Measurements from ENCODE around the gene RLN3.
"Not testable (repeated sequence)": the region's sequence is repeated elsewhere in the genome, so short reads cannot be mapped to it uniquely, and the experiment has no call there.

Gene RLN3

GRCh38 chr19:14021474-14021873 lies 6.5 kb upstream of the RLN3 start:
- DNase-seq (ENCODE audit: low read depth), result no peak

DNA sequence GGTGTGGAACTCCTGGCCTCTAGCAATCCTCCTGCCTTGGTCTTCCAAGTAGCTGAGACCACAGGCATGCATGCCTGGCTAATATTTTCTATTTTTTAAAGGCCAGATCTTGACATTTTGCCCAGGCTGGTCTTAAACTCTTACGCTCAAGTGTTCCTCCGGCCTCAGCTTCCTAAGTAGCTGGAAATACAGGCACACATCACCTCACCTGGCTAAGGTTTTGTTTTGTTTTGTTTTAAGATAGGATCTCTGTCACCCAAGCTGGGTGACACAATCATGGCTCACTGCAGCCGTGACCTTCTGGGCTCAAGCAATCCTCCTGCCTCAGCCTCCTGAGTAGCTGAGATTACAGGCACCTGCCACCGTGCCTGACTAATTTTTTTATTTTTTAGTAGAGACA lies 5.5 kb upstream of the RLN3 start:
- no peak for DNase-seq (ENCODE audit: low read depth)

DNA sequence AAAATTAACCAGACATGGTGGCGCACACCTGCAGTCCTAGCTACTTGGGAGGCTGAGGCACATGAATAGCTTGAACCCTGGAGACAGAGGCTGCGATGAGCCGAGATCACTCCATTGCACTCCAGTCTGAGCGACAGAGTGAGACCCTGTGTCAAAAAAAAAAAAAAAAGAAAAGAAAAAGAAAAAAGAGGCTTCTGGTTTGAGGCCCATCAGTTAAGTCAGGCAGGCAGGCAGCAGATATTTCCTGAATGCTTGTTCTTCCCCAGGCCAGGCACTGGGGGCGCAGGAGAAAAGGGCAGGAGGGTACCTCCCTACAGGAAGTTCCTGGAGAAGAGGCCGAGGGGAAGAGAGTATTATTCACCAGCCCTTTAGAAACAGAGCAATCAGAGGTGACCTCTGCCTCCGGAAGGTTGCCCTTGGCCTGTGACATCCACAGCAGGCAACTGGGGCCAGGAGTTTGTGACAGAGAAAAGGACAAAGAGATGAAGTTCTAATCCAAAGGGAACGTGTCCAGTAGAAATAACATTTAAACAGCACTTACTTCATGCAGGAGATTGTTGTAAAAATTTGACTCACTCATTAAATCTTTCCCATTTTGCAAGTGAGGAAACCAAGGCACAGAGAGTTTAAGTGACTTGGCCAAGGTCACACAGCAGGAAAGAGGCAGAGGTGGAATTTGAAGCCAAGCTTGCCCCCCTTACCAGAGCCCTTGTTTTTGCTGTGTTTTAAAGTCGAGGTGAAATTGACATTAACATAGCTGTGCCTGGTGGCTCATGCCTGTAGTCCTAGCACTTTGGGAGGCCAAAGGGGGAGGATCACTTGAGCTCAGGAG lies 4.3 kb upstream of the RLN3 start:
- no peak for DNase-seq (ENCODE audit: low read depth)

DNA sequence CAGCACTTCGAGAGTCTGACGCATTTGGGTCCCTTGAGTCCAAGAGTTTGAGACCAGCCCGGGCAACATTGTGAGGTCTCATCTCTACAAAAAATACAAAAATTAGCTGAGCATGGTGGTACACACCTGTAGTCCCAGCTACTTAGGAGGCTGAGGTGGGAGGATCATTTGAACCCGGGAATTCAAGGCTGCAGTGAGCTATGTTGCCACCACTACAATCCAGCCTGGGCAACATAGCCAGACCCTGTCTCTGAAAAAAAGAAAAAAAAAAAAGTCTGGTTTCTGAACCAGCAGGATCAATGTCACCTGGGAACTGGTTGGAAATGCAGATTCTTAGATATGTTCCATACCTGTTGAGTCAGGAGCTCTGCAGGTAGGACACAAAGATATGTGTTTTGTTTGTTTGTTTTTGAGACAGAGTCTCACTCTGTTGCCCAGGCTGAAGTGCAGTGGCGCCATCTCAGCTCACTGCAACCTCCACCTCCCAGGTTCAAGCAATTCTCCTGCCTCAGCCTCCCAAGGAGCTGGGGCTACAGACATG lies 1.2 kb upstream of the RLN3 start:
- not testable (repeated sequence) for DNase-seq (ENCODE audit: low read depth)

DNA sequence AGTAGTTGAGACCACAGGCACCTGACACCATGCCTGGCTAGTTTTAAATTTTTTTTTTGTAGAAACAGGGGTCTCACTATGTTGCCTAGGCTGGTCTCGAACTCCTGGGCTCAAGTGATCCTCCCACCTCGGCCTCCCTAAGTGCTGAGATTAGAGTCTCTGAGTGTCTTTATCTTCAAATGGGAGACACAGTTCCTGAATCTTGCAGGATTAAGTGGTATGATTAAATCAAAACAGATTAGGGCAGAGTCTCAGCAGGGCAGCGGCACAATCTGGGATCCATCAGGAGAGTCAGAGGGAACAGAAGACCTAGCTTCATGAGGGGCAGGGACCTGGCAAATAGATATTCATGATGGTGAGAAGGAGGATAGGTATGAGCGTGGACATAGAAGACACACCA lies 953 bp downstream of the RLN3 start:
- DNase-seq (ENCODE audit: low read depth), result no peak

DNA sequence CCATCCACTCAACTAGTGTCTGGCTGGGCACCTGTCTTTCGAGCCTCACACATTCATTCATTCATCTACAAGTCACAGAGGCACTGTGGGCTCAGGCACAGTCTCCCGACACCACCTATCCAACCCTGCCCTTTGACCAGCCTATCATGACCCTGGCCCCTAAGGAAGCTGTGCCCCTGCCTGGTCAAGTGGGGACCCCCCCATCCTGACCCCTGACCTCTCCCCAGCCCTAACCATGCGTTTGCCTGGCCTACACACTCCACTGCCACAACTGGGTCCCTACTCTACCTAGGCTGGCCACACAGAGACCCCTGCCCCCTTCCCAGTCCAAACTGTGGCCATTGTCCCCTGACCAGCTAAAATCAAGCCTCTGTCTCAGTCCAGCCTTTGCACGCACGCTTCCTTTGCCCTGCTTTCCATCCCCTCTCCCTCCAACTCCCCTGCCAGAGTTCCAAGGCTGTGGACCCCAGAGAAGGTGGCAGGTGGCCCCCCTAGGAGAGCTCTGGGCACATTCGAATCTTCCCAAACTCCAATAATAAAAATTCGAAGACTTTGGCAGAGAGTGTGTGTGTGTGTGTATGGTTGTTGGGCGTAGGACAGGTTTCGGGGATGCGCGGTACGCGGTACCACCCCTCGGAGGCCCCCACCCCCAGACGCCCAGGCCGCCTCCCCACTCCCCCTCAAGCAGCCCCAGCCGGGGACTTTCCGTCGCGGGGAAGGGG lies 3.2 kb downstream of the RLN3 start:
- DNase-seq (ENCODE audit: low read depth), result peak; percentile 91

DNA sequence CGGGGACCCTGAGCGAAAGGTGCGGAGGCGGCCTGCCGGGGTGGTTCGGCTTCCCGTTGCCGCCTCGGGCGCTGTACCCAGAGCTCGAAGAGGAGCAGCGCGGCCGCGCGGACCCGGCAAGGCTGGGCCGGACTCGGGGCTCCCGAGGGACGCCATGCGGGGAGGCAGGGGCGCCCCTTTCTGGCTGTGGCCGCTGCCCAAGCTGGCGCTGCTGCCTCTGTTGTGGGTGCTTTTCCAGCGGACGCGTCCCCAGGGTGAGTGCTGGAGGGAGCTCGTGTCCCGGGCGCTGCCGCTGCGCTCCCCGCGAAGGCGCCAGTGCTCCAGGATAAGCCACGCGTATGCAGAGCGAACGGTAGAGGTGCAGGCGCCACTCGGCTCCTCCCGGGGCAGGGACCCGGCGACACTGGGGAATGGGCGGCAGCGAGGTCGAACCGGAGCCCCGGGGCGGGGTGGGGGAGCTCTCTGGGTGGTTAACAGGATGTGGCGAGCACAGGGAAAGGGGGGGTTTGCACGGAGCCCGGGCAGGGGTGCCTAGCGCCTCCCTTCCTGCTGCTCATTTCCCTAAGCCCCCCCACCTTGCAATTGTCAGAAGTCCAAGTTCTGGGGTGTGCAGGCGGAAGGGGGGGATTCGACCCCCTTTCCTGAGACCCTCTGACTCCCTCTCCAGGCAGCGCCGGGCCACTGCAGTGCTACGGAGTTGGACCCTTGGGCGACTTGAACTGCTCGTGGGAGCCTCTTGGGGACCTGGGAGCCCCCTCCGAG lies 4.0 kb downstream of the RLN3 start, which contains the start of gene IL27RA:
IL27RA (plus strand) TSS at position 44 of the 762 bp plus-strand sequence; CDS start at position 155, 111 bp downstream.
- peak; percentile 60 for DNase-seq (ENCODE audit: low read depth)

- DNase-seq (ENCODE audit: low read depth), result no peak
Measured at GRCh38 chr19:14033946-14034345, 6.0 kb downstream of the RLN3 start.

GRCh38 chr19:14035159-14035558 lies 7.2 kb downstream of the RLN3 start:
- DNase-seq (ENCODE audit: low read depth), result not testable (repeated sequence)

DNA sequence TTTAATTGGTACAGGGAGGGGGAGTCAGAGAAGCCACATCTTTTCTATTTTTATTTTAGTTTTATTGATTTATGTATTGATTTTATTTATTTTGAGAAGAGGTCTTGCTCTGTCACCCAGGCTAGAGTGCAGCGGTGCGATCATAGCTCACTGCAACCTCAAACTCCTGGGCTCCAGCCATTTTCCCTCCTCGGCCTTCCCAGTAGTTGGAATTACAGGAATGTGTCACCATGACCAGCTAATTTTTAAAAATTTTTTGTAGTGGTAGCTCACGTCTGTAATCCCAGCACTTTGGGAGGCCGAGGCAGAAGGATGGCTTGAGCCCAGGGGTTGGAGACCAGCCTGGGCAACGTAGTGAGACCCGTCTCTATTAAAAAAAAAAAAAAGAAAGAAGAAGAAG lies 7.8 kb downstream of the RLN3 start:
- DNase-seq (ENCODE audit: low read depth), result no peak

DNA sequence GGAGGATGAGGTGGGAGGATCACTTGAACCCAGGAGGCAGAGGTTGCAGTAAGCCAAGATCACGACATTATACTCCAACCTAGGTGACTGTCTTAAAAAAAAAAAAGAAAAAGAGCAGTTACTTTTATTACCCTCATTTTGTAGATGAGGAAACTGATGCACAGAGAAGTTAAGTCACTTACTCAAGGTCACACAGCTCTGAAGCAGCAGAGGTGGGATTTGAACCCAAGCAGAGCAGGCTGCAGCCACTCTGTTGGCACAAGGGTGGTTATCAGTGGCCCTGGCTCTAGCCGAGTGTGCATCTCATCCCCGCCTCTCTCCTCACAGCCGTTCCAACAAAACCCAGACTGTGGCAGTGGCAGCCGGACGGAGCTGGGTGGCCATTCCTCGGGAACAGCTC lies 11.2 kb downstream of the RLN3 start:
- DNase-seq (ENCODE audit: low read depth), result no peak

GRCh38 chr19:14042659-14043608 lies 15.0 kb downstream of the RLN3 start:
- DNase-seq (ENCODE audit: low read depth), result not testable (repeated sequence)

DNA sequence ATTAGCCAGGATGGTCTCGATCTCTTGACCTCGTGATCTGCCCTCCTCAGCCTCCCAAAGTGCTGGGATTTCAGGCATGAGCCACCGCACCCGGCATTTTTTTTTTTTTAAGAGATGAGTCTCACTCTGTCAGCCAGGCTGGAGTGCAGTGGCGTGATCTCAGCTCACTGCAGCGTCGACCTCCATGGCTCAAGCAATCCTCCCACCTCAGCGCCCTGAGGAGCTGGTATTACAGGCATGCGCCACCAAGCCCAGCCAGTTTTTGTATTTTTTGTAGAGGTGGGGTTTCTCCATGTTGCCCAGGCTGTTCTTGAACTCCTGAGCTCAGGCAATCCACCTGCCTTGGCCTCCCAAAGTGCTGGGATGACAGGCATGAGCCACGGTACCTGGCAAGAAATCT lies 19.9 kb downstream of the RLN3 start:
- not testable (repeated sequence) for DNase-seq (ENCODE audit: low read depth)

DNA sequence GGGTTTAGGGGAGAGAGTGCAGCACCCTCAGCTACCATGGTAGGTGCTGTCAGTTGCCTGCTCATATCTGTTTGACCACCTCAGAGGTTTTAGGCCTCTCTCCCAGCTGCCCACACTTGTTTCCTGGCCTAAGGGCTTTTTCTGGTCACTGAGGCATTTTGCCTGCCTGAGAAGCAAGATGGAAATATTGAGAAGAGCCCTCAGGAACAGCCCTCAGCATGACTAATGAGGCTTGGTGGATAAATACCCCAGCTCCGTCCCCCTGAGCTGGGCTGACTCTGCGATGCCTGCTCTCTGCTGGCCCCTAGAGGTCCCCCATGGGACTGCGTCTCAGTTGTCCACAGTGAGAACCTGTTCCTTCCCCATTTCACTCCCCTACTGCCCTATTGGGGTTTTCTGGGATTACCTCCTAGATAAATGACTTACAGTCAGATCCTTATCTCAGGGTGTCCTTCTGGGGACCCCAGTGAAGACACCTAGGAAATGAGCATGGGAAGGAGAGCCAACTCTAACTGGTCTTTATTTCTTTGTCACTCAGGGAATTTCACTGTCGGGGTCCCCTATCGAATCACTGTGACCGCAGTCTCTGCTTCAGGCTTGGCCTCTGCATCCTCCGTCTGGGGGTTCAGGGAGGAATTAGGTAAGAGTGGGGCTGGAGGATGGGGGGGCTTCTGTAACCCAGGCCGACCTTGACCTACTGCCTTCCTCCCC lies 20.6 kb downstream of the RLN3 start:
- peak; percentile 71 for DNase-seq (ENCODE audit: low read depth)

DNA sequence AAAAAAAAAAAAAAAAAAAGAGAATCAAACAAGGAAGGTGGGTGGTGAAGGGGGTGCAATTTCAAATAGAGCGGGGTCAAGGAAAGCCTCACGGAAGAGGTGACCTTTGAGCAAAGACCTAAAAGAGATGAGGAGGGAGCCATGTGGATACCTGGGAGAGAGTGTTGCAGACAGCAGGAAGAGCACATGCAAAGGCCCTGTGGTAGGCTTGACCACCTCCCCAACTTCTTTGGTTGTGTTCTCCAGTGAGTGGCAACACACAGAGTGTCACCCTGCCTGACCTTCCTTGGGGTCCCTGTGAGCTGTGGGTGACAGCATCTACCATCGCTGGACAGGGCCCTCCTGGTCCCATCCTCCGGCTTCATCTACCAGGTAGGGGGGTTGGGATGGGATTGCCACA lies 22.6 kb downstream of the RLN3 start:
- DNase-seq (ENCODE audit: low read depth), result no peak

DNA sequence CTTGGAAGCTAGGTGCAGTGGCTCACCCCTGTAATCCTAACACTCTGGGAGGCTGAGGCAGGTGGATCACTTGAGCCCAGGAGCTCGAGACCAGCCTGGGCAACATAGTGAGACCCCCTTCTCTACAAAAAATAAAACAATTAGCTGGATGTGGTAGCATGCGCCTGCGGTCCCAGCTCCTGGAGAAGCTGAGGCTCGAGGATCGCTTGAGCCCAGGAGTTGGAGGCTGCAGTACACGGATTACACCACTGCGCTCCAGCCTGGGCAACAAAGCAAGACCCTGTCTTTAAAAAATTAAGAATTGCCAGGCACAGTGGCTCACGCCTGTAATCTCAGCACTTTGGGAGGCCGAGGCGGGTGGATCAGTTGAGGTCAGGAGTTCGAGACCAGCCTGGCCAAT lies 23.0 kb downstream of the RLN3 start:
- not testable (repeated sequence) for DNase-seq (ENCODE audit: low read depth)

DNA sequence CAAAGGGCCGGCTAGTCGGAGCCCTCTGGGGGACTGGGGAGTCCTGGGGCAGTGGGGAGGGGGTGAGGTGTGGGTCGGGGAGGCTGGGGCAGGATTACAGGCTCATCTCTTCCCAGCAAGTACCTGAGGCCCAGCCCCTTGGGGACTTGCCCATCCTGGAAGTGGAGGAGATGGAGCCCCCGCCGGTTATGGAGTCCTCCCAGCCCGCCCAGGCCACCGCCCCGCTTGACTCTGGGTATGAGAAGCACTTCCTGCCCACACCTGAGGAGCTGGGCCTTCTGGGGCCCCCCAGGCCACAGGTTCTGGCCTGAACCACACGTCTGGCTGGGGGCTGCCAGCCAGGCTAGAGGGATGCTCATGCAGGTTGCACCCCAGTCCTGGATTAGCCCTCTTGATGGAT lies 24.0 kb downstream of the RLN3 start:
- DNase-seq (ENCODE audit: low read depth), result no peak

DNA sequence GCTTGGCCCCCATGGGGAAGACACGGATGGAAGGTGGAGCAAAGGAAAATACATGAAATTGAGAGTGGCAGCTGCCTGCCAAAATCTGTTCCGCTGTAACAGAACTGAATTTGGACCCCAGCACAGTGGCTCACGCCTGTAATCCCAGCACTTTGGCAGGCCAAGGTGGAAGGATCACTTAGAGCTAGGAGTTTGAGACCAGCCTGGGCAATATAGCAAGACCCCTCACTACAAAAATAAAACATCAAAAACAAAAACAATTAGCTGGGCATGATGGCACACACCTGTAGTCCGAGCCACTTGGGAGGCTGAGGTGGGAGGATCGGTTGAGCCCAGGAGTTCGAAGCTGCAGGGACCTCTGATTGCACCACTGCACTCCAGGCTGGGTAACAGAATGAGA lies 24.5 kb downstream of the RLN3 start:
- no peak for DNase-seq (ENCODE audit: low read depth)

DNA sequence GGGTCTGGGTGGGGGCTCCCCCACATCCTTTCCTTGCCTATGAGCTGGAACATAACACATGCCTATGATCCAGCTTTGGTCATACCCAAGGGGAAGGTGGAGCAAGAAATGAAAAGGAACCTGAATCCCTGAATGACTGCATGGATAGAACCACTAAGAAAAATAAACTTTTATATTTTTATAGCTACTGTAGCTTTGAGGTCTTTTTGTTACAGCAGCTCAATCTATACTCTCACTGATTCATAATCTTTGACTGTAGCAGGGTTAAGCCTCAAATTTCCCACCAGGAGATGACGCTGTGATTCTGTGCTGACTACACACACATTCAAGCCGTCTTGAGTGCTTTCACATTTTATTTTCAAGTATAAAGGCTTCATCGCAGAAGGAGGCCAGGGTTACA lies 25.1 kb downstream of the RLN3 start:
- DNase-seq (ENCODE audit: low read depth), result no peak

DNA sequence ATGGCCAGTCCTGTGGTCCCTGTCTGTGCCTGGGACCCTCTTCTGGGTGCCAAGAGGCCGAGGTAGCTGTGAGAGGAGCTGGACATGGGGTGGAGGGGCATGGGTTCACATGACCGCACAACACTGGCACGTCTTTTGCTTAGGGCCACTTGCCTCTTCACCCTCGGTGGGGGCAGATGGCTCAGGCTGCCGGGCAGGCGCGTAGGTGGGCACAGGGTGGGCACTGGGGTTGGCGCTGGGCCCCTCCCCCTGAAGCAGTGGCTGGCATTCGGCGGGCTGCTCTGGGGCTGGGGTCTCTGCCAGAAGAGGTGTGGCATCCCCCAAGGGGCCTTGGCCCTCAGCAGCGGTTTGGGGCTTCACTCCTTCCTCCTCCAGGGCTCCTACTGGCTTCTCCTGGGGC lies 25.6 kb downstream of the RLN3 start:
- no peak for DNase-seq (ENCODE audit: low read depth)

DNA sequence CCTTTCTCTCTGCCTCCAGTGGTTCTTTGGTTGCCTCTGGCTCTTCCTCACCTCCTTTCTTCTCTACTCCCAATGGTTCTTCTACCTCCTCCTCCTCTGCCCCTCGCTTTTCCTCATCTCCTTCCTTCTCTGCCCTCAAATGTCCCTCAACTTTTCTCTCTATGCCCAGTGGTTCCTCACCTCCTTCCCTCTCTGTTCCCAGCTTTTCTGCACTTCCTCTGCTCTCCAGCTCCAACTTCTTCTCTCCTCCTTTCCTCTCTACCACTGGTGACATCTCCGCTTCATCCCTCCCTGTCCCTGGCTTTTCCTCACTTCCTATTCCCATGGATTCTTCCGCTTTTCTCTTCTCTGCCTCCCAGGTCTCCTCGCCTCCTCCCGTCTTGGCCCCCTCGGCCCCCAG lies 26.2 kb downstream of the RLN3 start:
- no peak for DNase-seq (ENCODE audit: low read depth)
